Raji (cell line): ENCODE measurements around the gene TRPV4.

Source experiments
- POLR2A ChIP-seq: IDR thresholded peaks from 2 replicates; pipeline ENCODE4 v1.6.1; 2011; ENCODE audit warnings: low read depth, low read length, control low read depth; ENCODE audit not compliant: insufficient read depth

The TRPV4 gene

DNA sequence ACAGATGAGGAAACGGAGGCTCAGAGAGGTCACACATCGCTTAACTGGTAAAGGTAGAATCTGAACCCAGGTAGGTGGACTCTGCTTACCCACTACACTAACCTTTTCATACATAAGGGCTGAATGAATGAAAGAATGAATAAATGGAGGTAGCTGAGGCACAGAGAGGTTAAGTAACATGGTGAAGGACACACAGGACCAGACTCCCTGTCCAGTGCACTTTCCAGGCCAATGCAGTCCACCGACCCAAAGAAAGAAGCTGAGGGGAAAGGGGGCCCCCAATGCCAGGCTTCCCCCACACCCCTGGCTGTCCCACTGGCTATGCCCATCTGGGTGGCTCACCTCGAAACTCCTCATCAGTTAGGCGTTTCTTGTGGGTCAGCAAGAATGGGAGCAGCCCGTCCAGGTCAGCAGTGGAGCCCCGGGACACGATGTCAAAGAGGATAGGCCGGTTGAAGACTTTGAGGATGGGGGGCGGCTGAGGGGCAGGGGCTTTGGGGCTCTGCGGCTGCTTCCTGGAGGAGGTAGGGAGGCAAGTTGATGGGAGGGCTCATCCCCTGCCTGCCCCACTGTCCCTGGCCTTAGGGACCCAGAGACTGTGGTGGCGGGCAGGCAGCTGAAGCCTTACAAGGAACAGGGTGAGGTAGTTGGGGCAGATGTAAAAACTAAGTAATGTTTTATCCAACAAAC is 25.1 kb downstream of the TRPV4 start:
- no peak for TF ChIP-seq POLR2A

DNA sequence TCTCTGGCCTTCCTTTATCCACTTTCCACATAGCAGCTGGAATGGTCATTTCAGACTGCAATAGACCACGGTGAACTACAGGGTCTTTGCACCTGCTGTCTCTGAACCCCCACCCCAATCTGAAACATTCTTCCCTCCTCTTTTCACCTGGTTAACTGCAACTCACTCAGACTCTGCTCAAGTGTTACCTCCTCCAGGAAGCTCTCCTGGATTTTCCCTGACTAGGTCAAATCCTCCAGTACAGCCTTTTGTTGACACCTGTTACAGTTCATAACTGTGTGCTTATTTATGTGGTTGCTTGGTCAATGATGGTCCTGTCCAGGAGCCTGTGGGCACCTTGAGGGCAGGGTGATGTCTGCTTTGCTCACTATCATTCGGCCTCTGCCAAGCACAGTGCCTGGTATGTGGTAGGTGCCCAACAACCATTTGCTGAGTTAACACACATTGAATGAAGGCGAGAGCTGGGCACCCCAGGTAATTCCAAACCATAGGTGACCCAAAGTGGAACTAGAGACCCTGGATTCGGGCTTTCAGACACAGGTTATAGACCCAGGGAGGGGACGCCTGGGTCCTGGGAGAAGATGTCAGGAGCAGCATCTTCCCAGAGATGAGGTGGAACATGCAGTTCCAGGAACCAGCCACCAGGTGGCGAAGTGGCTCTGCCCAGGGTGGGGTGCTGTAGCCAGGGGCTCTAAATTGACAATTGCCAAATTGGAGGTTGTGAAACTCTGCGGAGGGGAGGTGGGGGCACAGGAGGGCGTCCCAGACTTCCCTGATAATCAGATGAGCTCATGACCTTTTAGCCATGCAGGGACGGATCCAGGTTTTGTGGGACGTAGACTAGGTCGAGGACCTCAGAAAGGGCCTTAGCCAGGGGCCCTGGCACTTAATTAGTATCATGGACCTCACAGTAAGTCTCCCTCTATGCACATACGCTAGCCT is 28.1 kb downstream of the TRPV4 start:
- no peak for TF ChIP-seq POLR2A

DNA sequence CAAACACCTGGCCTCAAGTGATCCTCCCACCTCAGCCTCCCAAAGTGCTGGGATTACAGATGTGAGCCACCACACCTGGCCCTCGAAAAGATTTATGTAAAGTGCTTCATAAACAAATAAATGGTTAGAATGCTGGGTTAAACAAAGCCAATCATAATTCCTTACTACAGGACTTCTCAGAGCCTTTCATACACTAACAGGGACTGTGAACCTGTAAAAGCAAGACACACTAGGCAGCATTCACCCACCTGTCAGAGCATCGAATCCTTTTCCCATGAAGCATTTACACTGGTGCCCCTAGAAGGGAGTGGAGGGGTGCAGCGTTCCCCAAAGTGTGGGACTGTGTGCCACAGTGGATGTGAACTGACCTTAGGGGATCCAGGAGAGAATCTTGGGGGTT is 29.5 kb downstream of the TRPV4 start:
- no peak for TF ChIP-seq POLR2A

- TF ChIP-seq POLR2A: no peak
Observed at GRCh38 chr12:109802828-109803227, 30.4 kb downstream of the TRPV4 start.

GRCh38 chr12:109800536-109800935 is 32.7 kb downstream of the TRPV4 start:
- TF ChIP-seq POLR2A: no peak

DNA sequence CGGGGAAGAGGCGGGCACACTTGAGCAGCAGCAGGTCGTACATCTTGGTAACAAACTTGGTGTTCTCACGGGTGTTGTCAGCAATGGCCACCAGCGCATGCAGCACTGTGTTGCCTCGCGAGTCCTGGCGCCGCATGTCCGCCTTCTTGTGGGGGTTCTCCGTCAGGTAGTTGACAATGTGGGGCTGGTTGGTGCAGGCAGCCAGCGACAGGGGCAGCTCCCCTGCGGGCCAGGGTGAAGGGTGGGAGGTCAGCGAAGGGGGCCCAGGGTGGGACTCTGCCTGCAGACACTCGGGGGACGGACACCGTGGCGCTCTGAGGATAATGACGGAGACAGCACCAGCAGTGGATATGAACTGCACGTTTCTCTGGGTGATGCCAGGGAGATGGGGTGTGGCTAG is 34.5 kb downstream of the TRPV4 start:
- TF ChIP-seq POLR2A: no peak

GRCh38 chr12:109797905-109798669 is 35.1 kb downstream of the TRPV4 start:
- no peak for TF ChIP-seq POLR2A

DNA sequence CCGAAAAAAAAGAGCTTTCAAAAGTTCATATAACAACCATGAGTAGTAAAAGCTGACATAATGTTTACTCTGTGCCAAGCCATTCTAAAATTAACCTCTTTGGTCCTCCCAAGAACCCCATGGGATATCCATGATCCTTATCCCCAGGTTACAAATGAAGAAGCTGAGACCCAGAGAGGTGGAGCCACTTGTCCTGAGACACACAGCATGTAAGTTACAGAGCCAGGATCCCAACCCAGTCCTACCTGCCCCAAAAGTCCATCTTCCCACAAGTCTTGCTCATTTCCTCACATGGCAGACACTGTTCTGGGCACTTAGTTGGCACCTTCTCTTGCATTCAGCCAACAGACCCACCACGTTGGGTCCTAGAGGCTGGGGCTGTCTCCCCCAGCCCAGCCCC is 37.1 kb downstream of the TRPV4 start:
- no peak for TF ChIP-seq POLR2A

DNA sequence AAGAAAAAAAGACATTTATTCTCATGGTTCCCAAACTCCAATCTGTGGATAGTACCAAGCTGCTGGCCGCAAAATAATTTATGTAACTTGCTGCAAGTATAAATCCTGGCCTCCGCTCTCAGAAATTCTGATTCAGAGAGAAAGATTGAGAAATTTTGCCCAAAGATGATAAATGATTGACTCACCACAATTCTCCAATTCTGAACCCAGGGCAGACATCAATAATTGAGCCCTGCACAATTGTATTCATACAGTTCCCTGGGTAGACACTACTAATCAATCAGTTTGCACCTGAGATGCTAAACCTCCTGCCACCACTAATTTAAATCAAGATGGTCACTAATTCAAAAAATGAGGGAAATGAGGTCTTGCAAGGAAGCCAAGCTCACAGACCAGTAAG is 38.2 kb downstream of the TRPV4 start:
- no peak for TF ChIP-seq POLR2A

GRCh38 chr12:109793826-109794501 is 39.2 kb downstream of the TRPV4 start:
- TF ChIP-seq POLR2A: no peak

- no peak for TF ChIP-seq POLR2A
Observed at GRCh38 chr12:109793411-109793810, 39.8 kb downstream of the TRPV4 start.

DNA sequence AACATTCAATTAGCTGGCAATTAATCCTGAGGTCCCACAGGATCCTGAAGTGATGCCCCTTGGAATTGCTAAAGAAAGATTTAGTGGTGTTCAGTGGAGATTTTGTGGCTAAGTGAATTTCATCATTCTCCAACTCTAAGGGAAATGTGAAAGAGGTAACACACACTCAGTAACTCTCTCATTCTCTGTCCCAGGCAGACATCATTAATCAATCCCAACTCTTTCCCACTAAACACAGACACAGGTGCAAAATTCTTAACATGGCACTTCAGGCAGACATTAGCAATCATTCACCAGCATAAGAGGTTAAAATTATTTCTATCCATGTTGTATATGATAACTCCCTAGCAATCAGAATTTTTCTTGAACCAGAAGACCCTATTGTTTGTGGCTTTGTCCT is 40.2 kb downstream of the TRPV4 start:
- TF ChIP-seq POLR2A: no peak

DNA sequence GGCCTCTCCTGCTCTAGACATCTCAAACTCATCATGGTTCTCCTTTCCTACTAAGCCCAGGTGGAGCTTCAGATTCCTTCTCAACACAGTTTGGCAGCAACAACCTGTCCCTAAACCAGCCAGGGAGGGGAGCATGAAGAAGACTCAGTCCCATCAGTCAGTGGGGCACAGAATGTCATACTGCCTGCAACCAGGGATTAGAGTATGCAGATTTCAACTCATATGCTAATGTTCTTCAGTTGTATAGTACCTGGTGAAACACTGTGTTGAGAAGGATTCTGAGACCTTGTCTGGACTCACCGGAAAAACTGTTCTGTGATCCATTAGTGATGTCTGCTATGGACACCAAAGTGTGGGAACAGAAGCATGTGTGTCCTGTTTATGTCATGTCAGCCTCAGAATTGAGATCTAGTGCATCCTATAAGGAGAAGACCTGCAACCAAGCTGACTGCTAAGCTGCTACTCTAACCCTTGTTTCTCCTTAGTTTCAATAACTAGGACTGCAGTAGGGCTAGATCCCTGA is 43.6 kb downstream of the TRPV4 start:
- no peak for TF ChIP-seq POLR2A

- TF ChIP-seq POLR2A: no peak
Observed at GRCh38 chr12:109786799-109787198, 46.4 kb downstream of the TRPV4 start.

DNA sequence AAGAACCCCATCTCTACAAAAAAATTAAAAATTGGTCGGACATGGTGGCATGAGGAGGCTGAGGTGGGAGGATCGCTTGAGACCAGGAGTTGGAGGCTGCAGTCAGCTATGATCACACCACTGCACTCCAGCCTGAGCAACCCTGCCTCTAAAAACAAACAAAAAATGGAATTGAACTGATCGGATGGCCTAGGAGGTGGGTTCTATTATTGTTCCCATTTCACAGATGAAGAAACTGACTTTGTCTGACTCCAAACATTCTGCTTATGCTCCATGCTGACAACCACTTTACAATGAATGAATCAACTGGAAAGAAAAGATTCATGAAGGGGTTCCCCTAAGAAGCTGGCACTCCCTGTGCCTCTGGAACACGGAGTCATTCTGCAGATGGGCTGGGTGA is 47.3 kb downstream of the TRPV4 start:
- no peak for TF ChIP-seq POLR2A
